Measurements from ENCODE around the gene NOVA2.
A peak's percentile ranks its signal among the peaks of the same experiment; 100 is the strongest.
"Not testable (repeated sequence)": the region's sequence is repeated elsewhere in the genome, so short reads cannot be mapped to it uniquely, and the experiment has no call there.

Gene NOVA2

GRCh38 chr19:45919678-45920077 is 54.0 kb downstream of the NOVA2 start:
- no peak for DNase-seq

DNA sequence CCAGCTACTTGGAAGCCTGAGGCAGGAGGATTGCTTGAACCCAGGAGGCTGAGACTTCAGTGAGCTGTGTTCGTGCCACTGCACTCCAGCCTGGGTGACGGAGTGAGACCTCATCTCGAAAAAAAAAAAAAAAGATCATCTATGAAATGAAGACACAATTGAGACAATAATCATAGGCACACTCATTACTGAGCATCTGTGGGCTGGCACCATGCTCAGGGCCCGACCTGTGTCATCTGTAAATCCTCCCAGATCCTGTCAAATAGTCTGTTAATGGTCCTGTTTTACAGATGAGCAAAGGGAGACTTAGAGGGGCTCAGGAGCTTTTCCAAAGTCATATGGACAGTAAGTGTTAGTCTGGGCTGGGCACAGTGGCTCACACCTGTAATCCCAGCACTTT is 54.9 kb downstream of the NOVA2 start:
- no peak for DNase-seq

DNA sequence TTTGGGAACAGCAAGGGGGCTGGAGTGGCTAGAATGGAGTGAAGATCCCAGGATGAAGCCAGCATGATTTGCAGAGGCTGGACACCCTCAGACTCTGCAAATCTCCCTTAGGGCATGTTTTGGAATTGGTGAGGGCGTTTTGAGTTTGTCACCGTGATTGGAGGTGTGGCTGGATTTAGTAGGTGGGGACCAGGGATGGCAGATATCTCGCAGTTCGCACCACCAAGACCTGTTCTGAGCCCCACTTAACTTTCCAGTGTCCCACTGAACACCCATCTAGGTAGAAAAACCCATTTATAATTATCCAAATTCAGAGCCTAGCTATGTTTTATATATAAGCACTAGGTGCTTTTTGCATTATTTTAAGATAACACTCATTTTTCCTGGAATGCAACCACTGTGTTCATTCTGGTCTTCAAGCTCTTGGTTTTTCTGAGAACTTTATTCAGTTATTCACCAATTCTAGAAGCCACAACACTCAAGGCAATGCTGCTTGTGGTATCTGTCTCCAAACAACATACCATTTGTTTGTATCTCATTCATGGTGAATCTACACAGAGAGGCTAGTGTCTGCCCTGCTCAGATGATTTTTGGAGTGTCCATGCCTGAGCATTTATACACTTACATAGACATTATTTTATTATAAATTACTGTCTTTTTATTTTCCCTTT is 56.1 kb downstream of the NOVA2 start:
- no peak for DNase-seq

- no peak for DNase-seq
Observed at GRCh38 chr19:45913874-45914830, 59.5 kb downstream of the NOVA2 start, which contains the start of gene NANOS2. Gene NANOS2, minus strand, starts transcription at chr19:45914778. Its CDS starts 85 bp downstream, at chr19:45914693.

DNA sequence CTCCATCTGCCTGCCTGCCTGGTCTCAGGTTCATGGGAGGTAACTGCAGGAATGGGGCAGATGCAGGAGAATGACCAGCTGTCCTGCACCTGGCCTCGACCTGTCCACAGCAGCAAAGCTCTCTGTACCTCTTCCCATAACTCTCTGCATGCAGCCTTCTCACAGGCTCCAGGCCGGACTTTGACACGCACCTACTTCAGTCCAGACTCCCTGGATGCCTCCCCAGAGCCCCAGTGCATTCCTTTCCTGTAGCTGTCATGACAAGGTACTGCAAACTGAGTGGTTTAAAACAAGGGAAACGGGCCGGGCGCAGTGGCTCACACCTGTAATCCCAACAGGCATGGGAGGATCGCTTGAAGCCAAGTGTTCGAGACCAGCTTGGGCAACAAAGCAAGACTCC is 62.4 kb downstream of the NOVA2 start:
- DNase-seq: no peak

DNA sequence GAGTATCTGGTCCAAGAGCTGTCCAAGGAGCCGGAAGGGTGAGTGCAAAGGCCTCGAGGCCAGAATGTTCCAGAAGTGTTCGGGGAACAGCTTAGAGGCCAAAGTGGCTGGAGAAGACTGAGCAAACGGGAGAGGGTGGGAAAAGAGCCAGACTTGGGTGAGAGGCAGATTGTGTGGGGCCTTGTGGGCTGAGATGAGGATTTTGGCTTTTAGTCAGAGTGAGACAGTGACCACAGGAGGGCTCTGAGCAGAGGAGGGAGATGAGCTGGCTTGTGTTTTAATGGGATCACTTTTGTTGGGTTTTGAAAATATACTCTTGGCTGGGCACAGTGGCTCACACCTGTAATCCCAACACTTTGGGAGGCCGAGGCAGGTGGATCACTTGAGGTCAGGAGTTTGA is 64.7 kb downstream of the NOVA2 start:
- DNase-seq: no peak

- no peak for DNase-seq
Observed at GRCh38 chr19:45906221-45906620, 67.4 kb downstream of the NOVA2 start.

- DNase-seq: no peak
Observed at GRCh38 chr19:45905011-45905410, 68.7 kb downstream of the NOVA2 start.

- DNase-seq: peak; percentile 95 to 96
Observed at GRCh38 chr19:45902651-45903625, 70.7 kb downstream of the NOVA2 start.

- no peak for DNase-seq
Observed at GRCh38 chr19:45901912-45902650, 71.6 kb downstream of the NOVA2 start, which contains the start of gene MYPOP. Gene MYPOP, minus strand, starts transcription at chr19:45902613. Its CDS starts 840 bp downstream, at chr19:45901773.

DNA sequence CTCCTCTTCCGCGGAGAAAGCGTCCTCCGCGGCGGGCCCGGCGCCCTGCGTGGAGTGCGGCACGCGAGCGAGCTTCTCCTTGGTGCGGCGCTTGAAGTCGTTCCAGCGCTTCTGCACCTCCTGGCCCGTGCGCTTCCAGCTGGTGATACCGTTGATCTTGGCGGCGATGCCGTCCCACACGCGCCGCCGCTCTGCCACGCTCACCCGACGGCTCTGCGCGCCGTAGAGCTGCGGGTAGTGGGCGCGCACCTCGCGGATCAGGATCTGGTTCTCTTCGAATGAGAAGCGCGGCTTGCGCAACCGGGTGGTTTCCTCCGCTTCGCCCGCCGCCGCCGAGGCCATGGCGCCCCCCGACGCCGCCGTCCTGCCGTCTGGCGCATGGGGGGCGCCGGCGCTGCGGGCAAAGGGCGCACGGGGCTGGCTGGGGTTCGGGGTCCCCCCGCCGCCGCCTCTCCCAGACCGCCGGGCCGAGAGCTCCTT is 72.2 kb downstream of the NOVA2 start:
- DNase-seq: no peak

DNA sequence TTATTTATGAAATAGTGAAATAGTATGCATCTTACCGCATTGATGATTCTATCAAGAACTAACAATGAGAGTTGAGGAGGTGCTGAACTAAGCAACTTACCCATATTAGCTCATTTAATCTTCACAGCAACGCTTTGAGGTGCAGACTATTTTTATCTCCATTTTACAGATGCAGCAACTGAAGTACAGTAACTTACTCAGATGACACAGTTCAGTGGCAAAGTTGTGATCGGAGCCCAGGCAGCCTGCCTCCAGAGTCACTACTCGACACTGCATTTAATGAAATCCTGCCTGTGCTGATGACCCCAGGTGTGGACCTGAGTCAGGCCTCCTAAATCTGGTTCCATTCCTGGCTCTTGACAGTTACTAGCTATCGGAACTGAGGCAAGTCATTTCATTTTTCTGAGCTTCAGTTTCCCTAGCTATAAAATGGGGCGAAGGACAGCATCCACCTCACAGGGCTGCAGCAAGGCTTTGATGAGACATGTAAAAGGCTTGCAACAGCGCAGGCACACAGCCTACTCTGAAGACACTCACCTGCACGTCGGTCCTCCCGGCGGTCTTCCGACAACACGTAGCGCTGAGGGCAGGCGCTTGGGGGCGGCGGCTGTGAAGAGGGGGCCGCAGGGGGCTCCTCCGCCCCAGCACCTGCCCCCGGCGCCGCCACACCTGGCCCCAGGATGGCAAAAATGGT is 72.8 kb downstream of the NOVA2 start:
- no peak for DNase-seq

DNA sequence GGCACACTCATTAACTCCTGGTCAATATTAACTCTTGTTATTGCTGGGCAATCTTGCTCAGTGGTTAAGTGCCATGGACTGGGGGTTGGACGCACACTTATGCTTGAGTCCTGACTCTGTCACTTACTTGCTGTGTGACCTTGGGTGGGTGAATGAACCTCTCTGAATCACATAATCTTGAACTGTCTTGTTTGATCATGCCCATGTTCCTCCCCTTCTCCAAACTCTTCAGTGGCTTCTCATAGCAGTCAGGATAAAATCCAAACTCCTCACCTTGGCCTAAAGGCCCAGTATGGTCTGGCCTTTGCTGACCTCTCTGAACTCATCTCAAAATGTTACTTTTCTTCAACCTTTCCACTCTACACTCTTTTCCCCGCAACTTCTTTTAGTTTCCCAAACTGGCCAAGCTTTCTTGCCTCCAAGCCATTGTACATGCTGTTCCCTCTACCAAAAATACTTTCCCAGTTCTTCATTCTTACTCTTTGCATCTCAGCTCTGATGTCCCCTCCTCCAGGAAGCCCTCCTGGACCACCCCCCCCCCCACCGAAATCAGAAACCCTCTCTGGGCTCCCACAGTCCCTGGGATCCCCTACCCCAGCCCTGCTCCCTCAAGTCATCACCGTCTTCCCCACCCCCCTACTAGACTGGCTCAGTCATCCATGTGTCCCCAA is 73.6 kb downstream of the NOVA2 start:
- DNase-seq: no peak

DNA sequence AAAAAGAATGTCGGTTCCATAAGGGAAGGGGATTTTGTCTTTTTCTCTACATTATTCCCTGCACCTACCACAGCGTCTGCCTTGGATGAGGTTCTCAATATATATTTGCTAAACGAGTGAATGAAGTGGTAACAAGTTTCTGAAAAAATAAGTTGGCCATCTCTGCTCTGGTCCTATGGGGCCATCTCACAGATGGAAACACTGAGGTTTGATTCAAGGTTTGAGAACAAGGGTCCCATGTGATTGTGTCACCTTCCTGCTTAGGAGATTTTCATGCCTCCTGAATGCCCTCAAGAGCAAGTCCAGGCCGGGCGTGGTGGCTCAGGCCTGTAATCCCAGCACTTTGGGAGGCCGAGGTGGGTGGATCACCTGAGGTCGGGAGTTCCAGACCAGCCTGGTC is 74.4 kb downstream of the NOVA2 start:
- no peak for DNase-seq

DNA sequence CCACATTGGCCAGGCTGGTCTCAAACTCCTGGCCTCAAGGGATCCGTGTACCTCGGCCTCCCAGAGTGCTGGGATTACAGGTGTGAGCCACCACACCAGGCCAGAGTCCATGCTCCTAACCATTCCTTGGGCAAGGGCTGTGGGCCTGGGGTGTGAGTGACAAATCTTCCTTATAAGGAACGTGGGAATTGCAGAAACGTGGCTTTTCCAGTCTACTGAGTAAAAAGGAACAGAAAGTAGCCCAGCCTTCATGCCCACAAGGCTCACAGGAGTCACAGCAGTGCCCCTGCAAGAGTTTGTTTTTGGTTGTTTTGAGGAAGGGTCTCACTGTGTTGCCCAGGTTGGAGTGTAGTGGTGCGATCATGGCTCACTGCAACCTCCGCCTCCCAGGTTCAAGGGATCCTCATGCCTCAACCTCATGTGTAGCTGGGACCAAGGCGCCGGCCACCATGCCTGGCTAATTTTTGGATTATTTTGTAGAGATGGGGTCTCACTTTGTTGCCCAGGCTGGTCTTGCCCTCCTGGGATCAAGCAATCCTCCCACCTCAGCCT is 76.3 kb downstream of the NOVA2 start:
- DNase-seq: no peak

DNA sequence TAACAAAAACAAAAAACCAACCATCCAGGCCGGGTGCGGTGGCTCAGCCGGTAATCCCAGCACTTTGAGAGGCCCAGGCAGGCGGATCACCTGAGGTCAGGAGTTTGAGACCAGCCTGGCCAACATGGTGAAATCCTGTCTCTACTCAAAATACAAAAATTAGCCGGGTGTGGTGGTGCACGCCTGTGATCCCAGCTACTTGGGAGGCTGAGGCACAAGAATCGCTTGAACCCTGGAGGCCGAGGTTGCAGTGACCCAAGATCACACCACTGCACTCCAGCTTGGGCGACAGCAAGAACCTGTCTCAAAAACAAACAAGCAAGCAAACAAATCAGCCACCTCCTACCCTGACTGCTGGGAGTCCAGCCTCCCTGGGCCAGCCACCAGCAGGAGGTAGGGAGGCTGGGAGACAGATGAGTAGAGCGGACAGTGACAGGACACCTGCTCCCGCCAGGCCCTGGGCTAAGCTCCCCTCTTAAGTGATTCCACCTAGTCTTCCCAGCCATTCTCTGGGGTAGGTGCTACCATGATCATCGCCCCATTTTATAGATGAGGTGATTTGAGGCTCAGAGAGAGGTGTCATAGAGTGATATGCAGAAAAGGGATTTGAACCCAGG is 77.6 kb downstream of the NOVA2 start:
- DNase-seq: not testable (repeated sequence)

GRCh38 chr19:45895519-45895972 is 78.1 kb downstream of the NOVA2 start:
- no peak for DNase-seq

GRCh38 chr19:45890877-45891276 is 82.8 kb downstream of the NOVA2 start:
- no peak for DNase-seq

- DNase-seq: no peak
Observed at GRCh38 chr19:45889210-45889885, 84.3 kb downstream of the NOVA2 start.
